NCI-H1930 (cell line): ENCODE results near the gene ZNG1A.
"Not testable (repeated sequence)": the region's sequence is repeated elsewhere in the genome, so short reads cannot be mapped to it uniquely, and the experiment has no call there.

ENCODE experiments used
- DNase-seq, 2 experiments: peaks; one replicate each; lab custom pipeline; 2025; lab: John Stamatoyannopoulos, UW

The ZNG1A gene

DNA sequence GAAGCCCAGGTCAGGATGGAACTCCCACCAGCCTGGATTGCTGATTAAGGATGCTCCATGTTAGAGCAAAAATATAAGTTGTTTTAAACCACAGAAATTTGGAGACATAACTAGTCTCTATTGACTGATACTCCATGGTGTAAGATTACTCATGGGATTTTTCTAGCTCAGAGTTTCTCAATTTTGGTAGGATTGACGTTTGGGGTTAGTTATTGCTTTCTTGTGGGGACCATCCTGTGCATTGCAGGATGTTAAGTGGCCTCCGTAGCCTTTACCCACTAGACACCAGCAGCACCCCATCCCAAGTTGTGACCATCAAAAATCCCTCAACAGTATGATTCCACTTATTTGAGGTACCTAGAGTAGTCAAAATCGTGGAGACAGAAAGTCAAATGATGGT lies 80.1 kb downstream of the ZNG1A start:
- DNase-seq, result not testable (repeated sequence)

DNA sequence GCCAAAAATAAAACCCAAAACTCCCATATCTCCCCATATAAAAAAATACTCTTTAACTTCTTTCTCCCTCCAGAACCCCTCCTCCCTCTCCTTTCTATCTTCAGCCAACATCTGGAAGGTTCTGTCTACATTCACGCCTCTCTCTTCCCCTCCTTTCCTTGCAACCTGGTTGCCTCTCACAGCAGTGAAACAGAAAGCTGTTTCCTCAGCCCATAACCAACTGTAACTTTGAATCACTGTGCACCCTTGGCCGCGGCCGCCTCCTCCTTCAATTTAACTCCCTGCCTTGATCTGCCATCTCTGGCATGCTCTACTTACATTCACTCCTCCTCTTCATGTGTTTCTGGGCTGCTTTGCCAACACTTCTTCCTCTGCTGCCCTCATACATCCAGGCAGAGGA lies 83.9 kb downstream of the ZNG1A start:
- DNase-seq, result not testable (repeated sequence)

DNA sequence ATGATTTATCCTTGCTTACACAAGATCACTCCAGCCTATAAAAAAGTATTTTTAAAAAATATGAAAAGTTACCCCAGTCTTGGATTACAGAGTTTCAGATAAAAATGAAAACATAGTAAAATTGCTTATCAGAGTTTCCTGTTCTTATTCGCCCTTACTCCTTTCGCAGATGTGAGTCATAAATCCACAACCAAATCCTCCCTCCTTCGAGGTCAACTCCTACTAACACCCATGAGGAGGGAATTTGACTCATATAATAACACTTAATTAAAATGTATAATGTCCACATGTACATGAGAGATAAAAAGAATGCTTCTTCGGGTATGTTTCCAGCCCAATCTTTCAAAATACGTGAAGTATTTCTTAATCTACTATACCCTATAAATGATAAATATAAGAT lies 84.5 kb downstream of the ZNG1A start:
- DNase-seq, result not testable (repeated sequence)

DNA sequence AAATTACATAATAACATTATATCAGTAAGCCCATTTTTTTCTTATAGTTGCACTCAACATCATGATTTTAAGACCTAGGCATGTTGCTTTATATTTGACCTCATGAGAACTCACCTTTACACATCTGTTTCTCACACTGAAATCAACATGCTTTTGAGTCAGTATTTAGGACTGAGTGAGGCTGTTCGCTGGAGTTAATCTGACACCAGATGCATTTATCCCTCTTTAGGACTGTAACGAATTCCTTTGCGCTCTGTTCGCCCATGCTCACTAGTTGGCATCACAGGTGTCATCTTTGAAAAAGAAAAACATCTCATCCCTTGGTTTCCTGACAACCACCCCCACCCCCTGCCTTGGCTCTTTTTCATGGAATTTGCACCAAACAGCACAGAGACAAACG lies 84.9 kb downstream of the ZNG1A start:
- not testable (repeated sequence) for DNase-seq

DNA sequence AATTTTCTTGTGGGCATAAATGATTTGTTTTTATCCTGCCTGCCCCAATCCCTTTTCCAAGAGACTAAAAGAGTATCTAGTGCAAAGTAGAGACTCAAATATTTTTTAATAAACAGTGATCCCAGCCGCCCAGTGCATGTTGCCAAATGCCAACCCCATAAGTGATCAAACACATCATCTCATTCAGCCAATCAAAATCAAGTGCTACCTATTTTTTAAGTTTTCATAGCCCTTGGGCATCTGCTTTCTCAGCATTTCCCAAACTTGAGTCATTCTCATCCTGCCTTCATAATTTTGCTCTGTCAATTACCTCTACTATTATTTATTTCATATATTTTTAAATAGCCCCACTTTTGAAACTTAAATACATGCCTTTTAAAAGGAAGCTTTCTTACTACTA lies 88.0 kb downstream of the ZNG1A start:
- not testable (repeated sequence) for DNase-seq

DNA sequence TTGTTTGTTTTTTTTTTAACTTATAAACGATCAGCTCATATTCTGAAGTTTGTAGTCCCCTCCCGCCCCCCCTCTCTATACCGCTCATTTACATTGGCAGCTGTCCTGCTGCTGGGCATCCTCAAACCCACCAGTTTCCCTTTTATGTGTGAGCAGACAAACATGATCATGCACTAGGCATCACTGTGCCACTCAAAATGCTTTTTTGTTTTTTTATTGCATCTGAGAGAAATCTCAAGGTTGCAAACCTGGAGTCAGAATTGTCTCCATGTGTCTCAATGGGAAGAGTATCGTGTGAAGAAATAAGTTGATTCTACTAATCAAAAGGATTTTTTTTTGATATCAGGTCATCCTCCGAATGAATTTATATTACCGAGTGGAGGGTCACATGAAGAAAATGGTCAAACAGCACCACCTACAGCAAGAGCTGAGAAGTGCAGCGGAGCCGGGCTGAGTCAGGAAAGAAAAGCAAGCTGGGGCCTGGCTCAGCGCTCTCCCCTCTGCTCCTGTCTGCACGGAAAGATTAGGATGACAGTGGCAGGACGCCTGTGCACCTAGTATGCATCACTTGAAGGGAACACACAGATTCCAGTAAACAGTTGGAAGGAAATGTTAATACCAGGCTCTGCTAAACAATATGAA lies 90.3 kb downstream of the ZNG1A start:
- not testable (repeated sequence) for DNase-seq

DNA sequence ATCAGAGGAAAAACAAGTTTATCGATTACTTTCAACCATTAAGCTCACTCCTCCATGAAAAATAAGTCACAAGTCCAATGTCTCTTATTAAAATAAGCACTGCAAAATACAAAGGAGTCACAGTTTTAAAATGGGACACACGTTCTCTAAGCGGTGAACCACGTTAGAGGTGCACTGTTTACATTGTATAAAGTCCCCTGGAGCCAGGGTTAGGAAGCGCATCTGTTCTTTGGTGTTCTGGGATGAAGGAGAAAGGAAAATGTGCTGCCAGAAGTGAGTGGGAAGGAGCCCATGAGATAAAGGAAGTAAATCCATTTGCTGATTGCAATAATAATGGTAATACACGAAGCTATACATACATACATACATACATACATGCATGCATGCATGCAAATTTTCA lies 91.0 kb downstream of the ZNG1A start:
- not testable (repeated sequence) for DNase-seq

DNA sequence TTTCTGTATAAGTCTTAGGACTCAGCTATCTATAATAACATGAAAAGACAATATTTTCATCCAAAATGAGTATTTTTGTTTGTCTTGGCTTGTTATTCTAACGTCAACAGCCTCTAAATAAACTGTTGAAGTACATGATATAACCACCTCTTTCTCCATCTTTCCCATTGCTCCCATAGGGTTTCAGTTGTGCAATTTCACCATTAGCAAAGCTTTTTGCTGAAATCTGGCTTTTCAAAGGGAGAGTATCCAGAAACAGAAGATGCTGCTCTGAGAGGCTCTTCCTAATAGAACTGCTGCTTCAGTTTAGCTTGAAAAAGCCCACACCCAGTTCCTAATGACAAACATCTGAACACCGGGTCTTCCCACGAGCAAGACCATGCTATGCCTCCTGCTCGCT lies 91.8 kb downstream of the ZNG1A start:
- not testable (repeated sequence) for DNase-seq

DNA sequence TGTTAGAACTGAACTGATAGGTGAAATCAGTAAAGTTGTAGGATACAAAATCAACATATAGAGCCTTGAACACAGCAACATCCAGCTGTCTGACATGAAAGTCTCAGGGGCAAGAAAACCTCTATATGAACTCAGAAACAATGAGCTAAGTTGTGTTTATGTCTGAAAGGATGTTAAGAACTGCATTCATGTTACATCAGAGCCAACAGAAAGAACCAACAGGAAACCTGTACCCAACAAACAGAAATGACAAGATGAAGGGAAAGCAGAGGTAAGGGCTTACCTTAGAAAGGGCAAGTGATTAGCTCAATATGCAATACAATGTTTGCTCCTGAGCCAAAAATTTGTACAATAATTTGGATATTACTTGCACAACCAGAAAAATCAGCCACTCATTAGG lies 92.2 kb downstream of the ZNG1A start:
- not testable (repeated sequence) for DNase-seq

DNA sequence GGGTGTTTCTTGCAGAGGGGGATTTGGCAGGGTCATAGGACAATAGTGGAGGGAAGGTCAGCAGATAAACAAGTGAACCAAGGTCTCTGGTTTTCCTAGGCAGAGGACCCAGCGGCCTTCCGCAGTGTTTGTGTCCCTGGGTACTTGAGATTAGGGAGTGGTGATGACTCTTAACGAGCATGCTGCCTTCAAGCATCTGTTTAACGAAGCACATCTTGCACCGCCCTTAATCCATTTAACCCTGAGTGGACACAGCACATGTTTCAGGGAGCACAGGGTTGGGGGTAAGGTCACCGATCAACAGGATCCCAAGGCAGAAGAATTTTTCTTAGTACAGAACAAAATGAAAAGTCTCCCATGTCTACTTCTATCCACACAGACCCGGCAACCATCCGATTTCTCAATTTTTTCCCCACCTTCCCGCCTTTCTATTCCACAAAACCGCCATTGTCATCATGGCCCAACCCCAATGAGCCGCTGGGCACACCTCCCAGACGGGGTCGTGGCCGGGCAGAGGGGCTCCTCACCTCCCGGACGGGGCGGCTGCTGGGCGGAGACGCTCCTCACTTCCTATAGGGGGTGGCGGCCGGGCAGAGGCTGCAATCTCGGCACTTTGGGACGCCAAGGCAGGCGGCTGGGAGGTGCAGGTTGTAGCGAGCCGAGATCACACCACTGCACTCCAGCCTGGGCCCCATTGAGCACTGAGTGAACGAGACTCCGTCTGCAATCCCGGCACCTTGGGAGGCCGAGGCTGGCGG lies 95.7 kb downstream of the ZNG1A start:
- not testable (repeated sequence) for DNase-seq

DNA sequence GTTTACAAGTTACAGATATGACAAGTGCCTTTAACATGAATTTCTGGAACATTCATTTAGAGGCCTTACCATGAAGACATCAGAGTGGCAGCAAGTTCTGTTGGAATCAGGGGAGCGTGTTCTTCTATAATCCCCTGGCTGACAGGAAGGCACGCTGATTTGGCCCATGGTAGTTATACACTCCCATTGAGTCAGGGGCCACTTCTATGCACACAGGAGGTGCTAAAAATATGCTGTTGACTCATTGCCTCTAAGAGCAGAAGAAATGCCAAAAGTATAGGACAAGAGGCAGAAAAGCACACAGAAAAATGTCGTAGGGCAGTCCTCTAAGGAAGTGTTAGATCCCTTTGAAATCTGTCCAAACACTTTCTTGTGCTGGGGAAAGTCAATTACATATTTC lies 100.5 kb downstream of the ZNG1A start:
- not testable (repeated sequence) for DNase-seq

DNA sequence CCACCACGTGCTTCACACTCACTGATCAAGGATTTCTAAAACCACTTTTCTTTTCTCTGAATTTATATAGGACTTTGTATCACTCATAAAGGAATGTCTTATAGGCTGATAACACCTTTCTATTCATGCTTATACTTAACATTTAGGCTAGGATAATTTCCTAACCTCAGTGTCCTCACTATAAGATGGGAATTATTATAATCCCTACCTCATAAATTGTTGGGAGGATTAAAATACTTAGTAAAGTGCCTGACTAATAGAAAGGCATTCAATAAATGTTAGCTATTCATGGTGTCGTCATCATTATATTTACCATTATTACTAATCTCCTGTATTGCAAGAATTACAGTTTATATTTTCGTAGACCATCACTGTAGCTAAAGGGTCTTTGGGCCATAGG lies 102.5 kb downstream of the ZNG1A start:
- not testable (repeated sequence) for DNase-seq

DNA sequence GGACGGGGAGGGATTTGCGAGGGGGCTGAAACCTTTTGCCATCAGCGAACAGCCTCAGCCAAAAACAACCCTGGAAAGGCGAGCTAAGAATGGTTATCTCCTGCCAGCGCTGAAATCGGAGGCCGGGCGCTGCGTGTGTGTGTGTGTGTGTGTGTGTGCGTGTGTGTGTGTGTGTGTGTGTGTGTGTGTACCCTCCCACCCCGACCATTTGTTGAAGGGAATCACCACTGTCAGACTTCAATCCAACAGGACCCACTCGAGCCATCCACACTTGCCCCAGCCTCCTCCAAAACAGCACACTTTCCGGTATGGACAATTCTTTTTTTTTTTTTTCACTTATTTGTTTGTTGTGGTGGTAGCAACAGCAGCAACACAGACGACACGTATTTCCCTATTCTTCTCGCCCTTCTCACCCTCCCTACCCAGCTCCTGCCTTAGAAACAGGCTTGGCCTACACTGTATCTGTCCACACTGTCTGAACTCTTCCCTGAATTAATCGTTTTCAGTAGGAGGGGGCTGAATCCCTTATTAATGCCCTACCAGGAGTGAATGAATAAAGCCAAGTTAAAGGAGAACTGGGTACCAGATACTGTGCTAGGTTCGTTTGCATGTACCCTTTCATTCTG lies 104.8 kb downstream of the ZNG1A start:
- DNase-seq, result not testable (repeated sequence)

DNA sequence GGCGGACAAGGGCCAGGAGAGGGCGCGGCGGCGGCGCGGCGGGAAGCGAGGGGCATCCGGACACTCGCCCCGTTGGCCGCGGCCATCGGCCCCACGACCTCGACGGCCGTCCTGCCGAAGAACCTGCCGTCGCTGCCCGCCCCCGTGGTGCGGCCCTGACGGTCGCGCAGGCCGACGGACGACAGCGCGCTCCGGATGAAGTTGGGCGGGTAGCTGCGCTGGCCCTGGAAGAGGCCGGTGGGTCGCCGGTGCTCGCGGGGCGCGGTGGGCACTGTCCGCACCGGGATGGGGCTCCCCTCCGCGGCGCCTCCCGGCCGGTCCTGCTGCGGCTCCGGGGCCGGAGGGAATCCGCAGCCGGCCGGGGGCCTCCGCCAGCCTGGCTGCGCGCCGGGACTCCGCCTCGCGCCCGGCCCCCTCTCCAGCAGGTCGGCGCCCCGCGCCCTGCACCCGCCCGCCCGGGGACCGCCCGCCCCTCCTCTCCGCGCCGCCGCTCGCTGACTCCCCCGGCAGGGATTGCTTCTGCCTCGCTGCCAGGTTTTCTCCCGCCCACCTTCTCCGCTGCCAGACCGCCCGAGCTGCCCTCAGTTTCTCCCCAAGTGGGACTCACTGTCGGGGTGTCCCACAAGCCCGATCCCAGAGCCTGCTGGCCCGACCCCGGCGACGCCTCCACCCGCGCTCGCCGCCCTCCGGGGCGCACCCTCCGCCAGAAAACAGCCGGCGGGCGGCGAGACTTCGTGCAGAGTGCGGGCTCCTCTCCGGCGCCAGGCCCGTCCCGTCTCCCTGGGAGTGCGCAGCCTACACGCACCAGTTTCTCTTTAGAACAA lies 105.6 kb downstream of the ZNG1A start:
- peak in 1 of 2 experiments; percentile 36 for DNase-seq
